Psoas muscle (tissue), 7 donors: ENCODE results near the gene HOOK1. TPM values are rescaled to one million over a fixed set of nuclear protein-coding genes. Genes with fewer than 3 reads are reported as not detected.

Experiments used
- polyA plus RNA-seq, 3 donors: library from polyadenylated mRNA; stranded (reverse); fragments of 200-250 nt; gene quantifications; one replicate each; pipeline ENCODE4 v1.2.3, GENCODE V29; 2013
- total RNA-seq, 4 donors: library from RNA; stranded (reverse); fragmentation: NEBNext Ultra II Directional in 2 of 4; extraction: Animal tissue kit (Norgen Biotek cat#: 25700) in 2 of 4; gene quantifications; one replicate each; pipeline versions ENCODE4 v1.2.1 to v1.2.4, GENCODE V29; 2021 to 2023
- donor health status: healthy with polysubstance abuse.
- donor health status: DM: no; HTN: no; CAD: no; lungs with moderate emphysema.
- donor health status: Bipolar disorder and iron deficiency.
- donor health status: healthy.
- donor health status: DM: no; HTN: no; CAD: no.
- donor health status: DM: no; HTN: no; CAD: no.
- donor health status: DM: yes; HTN: yes; CAD: no.

HOOK1 gene
- total and polyA plus RNA-seq, 7 donors: 0.03 to 0.34 (median 0.09) TPM; not detected in 1

Other genes starting within 250 kb of the HOOK1 start
- gene CYP2J2, start 111.8 kb downstream of the HOOK1 start, total RNA-seq: 10 to 100 TPM in 2 of 4 donors, 1 to 10 TPM in 2; 3.5 to 55.7 (median 15.0) TPM
- gene CYP2J2, start 111.8 kb downstream of the HOOK1 start, polyA plus RNA-seq: 1 to 10 TPM; 1.4 to 3.9 (median 2.4) TPM